NK-92 treated with Interleukin-12 subunit alpha and Interleukin-12 subunit beta, amount 100 ng/mL, for 24 hours (cell line): Measurements from ENCODE around the gene APBA1.
"Not testable (repeated sequence)": the region's sequence is repeated elsewhere in the genome, so short reads cannot be mapped to it uniquely, and the experiment has no call there.

Experiments used
- DNase-seq: peaks from one replicate; lab custom pipeline; 2025; lab: John Stamatoyannopoulos, UW

Gene APBA1

GRCh38 chr9:69604568-69605219 lies 67.5 kb downstream of the APBA1 start:
- no peak for DNase-seq

DNA sequence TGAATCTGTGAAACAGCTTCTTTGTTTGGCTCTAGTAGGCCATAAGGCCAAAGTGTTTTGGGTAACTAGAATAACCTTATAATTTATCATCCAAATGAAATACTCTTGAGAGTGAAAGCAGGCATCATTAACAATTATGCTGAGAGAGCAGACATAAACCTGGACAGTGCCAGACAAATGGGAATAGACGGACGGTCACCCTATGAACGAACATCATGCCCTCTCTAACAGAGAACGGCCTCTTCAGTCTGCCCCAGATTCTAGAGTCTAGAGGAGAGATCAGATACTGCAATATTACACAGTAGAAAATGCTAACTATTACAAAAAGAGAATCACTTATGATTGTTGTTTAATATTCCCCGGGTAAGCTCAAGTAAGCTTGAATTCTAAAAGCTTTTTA lies 68.5 kb downstream of the APBA1 start:
- DNase-seq: no peak

DNA sequence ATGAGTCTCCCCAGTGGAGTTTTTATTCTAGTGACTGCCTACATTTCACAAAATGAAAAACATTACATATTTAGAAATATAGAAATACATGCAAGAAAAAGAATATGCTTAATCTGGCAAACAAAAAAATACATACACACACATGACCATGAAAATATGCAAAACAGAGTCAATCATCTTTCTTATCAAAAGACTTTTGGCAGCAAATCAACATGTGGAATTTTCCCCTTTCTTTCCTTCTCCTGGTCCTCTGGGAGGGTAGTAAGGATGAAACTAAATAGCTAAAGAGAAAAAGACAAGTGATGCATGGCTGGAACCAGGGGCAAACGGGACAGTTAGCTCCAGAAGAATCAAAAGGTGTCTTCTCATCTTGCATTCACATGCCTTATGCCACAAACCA lies 69.4 kb downstream of the APBA1 start:
- DNase-seq: no peak

DNA sequence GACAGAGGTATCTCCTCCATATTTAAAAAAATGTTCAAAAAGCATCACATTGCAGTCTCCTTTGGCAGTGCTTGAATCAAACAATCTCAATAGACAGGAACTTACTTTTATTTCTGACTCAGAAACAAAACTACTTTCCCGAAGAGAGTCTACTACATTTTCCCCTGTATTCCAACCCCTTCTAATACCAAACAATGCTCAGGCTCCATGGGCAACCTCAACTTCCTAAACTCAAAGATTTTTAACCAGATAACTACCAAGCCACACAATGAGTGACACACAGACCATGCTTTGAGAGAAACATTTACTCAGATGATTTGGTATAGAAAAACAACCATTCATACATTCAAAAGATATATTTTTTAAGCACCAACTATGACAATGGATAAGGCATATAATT lies 70.5 kb downstream of the APBA1 start:
- no peak for DNase-seq

DNA sequence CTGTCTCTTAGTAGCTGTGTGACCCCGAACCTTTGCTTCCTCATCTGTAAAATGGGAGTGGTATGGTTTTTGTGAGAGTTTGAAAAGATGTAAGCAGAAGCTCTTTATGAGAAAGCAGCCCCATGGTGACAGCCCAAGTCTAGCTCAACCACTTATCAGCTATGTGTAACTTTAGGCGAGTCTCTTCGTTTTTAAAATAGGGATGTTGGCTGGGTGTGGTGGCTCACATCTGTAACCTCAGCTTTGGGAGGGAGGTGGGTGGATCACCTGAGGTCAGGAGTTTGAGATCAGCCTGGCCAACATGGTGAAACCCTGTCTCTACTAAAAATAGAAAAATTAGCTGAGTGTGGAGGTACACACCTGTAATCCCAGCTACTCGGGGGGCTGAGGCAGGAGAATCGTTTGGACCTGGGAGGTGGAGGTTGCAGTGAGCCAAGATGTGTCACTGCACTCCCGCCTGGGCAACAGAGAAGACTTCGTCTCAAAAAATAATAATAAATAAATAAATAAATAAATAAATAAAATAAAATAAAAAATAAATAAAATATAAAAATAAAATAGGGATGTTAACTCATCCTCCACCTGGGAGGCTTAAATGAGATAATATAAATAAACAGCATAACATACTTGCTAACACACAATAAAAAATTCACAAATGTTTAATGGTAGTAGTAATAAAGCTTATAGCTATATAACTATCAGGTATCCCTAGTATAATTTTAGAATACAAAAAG lies 71.7 kb downstream of the APBA1 start:
- DNase-seq: no peak

GRCh38 chr9:69599232-69599971 lies 72.8 kb downstream of the APBA1 start:
- DNase-seq: no peak

DNA sequence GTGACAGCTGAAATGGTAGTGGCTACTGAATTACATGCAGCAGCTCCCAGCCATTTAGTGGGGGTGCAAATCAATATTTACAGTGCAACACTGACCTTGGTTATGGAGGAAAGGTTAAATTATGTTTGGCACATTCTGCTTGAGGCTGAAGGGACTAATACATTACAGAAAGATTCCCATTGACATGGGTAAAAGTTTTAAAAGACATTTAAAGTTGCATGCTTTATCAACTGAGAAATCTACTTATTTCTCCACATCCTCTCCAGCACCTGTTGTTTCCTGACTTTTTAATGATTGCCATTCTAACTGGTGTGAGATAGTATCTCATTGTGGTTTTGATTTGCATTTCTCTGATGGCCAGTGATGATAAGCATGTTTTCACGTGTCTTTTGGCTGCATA lies 75.3 kb downstream of the APBA1 start:
- not testable (repeated sequence) for DNase-seq

GRCh38 chr9:69594180-69594579 lies 78.0 kb downstream of the APBA1 start:
- no peak for DNase-seq

GRCh38 chr9:69593756-69594155 lies 78.4 kb downstream of the APBA1 start:
- no peak for DNase-seq

- DNase-seq: no peak
Measured at GRCh38 chr9:69593301-69593700, 78.9 kb downstream of the APBA1 start.

- no peak for DNase-seq
Measured at GRCh38 chr9:69590266-69590665, 81.9 kb downstream of the APBA1 start.

GRCh38 chr9:69589156-69589555 lies 83.0 kb downstream of the APBA1 start:
- DNase-seq: no peak

DNA sequence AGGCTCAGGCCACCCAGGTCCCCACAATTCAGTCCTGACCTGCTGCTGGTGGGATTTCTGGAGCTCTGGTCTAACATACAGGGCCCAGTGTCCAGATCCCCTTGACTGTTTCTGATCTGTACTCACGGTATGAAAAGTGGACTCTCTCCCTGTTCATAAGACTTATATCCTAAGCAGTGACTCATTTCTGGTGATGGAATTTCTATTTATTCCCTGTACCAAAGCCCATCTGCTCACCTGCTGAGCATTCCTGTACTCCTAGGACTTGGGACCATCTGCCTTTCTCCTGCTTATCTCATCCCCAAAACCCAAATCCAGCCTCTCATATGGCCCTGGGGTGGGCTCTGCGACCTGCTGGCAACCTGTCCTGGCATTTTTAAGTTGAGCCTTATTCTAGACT lies 86.6 kb downstream of the APBA1 start:
- DNase-seq: no peak

DNA sequence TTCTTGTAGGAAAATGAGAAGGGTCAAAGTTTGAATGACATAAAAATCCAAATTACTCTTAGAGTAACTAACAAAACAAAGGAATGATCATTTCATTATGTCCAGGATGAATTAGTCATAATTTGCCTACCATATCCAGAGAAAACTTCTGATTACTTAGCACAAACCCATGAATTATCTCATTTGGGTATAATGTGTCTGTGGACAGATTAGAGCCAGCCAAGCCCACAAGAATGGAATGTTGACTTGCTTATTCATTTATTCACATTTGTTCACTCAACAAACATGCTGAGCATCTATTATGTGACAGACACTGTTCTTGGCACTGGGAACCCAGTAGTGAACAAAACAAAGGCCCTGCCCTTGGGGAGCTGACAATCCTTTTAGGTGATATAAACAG lies 87.4 kb downstream of the APBA1 start:
- DNase-seq: no peak

- DNase-seq: no peak
Measured at GRCh38 chr9:69583645-69584234, 88.4 kb downstream of the APBA1 start.

DNA sequence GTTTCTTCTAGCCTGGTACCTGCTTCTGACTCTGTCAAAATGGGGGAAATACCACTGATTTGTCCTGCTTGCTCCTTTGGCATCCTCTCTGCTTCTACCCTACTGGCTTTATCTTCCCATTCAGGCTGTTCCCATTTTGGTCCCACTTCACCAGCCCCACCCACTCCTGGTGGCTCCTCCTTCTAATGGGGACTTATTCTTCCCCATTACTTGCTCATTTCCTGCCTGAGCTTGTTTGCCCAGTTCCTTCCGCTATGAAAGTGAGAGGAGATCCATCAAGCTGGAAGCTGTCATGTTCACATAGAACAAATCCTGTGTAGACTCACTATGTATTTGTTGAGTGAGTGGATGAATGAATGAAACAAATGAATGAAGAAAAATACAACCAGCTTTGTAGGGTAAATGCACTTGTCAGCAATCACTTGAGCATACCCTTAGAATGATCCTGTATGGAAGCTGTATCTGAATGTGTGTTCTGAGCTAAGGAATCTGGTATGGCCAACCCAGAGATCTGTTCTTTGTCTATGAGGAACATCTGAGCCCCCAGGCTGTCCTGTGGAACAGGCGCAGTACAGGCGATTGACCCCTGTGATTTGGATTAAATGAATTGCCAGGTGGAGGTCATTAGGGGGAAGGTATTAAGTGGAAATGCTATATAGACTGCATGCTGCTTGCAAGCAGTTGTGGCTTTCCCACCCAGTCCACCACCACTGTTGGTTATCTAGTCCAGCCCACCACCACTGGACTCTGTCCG lies 89.5 kb downstream of the APBA1 start:
- no peak for DNase-seq

DNA sequence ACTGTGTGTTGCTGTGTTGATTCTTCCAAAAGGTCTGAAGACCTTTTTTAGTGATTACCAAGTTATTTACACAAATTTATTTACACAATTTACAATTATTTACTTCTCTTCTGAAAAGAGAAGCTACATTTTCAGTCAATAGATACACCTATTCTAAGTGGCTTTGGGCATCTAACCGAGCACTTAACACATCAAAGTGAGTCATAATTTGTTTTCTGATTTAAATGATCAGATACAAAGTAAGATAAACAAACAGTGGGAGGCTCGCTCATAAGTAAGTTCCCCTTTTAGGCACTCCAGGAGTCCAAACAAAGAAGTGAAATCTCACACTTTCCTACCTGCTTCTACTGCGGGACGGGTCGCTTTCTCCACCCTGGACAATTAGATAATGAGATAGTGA lies 90.2 kb downstream of the APBA1 start:
- no peak for DNase-seq

GRCh38 chr9:69580582-69581214 lies 91.5 kb downstream of the APBA1 start:
- no peak for DNase-seq

- DNase-seq: no peak
Measured at GRCh38 chr9:69579760-69580581, 92.2 kb downstream of the APBA1 start.

DNA sequence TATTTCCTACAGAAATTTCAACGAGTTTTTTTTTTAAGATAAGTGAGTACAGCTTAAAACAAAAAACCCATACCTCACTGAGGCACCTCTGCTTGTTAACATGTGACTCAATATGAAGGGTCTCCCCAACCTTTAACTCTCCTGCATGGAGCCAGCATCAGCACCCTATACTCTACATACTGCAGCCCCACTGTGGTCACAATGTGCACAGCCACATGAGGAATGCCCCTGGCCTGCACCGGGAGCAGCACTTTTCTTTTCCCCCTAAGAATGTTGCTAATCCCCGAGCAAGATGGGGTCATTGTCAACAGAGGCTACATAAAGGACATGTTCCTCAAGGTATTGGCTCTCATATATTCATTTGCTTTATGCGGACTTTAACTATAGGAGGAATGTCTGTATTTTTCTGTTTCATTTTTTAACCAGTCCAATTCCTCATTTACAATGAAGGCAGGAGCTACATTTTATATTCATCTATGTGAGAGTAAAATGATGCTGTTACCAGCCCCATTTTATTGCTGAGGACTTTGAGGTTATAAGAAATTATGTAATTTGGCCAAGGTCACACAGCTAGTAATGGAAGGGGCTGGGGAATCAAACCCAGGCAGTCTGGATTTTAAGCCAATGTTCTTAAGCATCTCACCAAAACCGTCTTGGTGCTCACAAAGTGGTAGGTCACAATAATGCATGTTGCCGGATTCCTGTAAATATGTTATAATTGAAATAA lies 93.0 kb downstream of the APBA1 start:
- no peak for DNase-seq
